Measurements from ENCODE around the gene PMPCA.

GRCh38 chr9:136405481-136405880 lies 5.0 kb upstream of the PMPCA start:
- TF ChIP-seq CTCF (optimal IDR thresholded peaks at IDR 0.05 in 1 of 3, IDR thresholded peaks at IDR 0.05 in 1 of 3, conservative IDR thresholded peaks at IDR 0.05 in 1 of 3; ENCODE audit: extremely low read depth in 1 of 3, insufficient read depth in 2 of 3, low read length in 3 of 3), result no peak
- TF ChIP-seq EZH2 (IDR thresholded peaks at IDR 0.05; ENCODE audit: low read length), result no peak

Measured in keratinocyte (primary cell).